GM12878 (cell line): ENCODE data around the gene OR9Q1.

Experiments used
- EGR1 ChIP-seq, 2 experiments: IDR thresholded peaks; 1 replicate in 1 of 2; 2 replicates in 1 of 2; pipeline ENCODE4 v1.6.1; 2011 to 2012; ENCODE audit warnings: low read depth in 2 of 2, low read length in 2 of 2, borderline replicate concordance in 1 of 2, mild to moderate bottlenecking in 1 of 2, moderate library complexity in 1 of 2
- EZH2 ChIP-seq: IDR thresholded peaks from 2 replicates; pipeline ENCODE4 v1.6.1; 2012; ENCODE audit warnings: low read depth, mild to moderate bottlenecking, control low read depth, inconsistent platforms, low read length, borderline replicate concordance; ENCODE audit not compliant: control insufficient read depth
- SIX5 ChIP-seq: IDR thresholded peaks from 2 replicates; pipeline ENCODE4 v1.6.1; 2011; ENCODE audit warnings: mild to moderate bottlenecking, low read depth, low read length, moderate library complexity; ENCODE audit not compliant: severe bottlenecking

DNA sequence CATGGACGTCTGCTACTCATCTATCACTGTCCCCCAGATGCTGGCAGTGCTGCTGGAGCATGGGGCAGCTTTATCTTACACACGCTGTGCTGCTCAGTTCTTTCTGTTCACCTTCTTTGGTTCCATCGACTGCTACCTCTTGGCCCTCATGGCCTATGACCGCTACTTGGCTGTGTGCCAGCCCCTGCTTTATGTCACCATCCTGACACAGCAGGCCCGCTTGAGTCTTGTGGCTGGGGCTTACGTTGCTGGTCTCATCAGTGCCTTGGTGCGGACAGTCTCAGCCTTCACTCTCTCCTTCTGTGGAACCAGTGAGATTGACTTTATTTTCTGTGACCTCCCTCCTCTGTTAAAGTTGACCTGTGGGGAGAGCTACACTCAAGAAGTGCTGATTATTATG is 156.0 kb downstream of the OR9Q1 start:
- no peak for TF ChIP-seq EZH2
- no peak for TF ChIP-seq EGR1 (IDR thresholded peaks at IDR 0.05; ENCODE audit: borderline replicate concordance in 1 of 2, low read depth in 2 of 2, low read length in 2 of 2)
- TF ChIP-seq SIX5 = no peak
